ENCODE measurements around the gene AP1B1. TPM values are rescaled to one million over a fixed set of nuclear protein-coding genes. Genes with fewer than 3 reads are reported as not detected.

The AP1B1 gene
- total and polyA plus RNA-seq, 2 of the 8 experiments (the other 6 are each of a cell fraction or from before 2014, with no cell fraction given), result 64.2 to 86.8 TPM

- TF ChIP-seq PHF8 (conservative IDR thresholded peaks at IDR 0.05; ENCODE audit: low read depth, low read length) (no peak), CHD1 (IDR thresholded peaks at IDR 0.05; ENCODE audit: low read depth, low read length) (no peak), SIN3A (conservative IDR thresholded peaks at IDR 0.05 in 1 of 2, IDR thresholded peaks at IDR 0.05 in 1 of 2; ENCODE audit: low read depth in 1 of 2, low read length in 2 of 2) (no peak), GTF2F1 (IDR thresholded peaks at IDR 0.05; ENCODE audit: borderline replicate concordance, low read depth, low read length) (no peak), KDM4A (IDR thresholded peaks at IDR 0.05; ENCODE audit: low read depth, low read length, severe bottlenecking) (no peak), TBP (IDR thresholded peaks at IDR 0.05; ENCODE audit: low read depth, low read length) (no peak)
These were observed 39.4 kb downstream of the AP1B1 start (continued) for GRCh38 chr22:29348956-29349355.

Measured in H1 (cell line).